K562 (cell line): Measurements from ENCODE around the gene RBM20. TPM values are rescaled to one million over a fixed set of nuclear protein-coding genes. Genes with fewer than 3 reads are reported as not detected.

Experiments used
- ATAC-seq: fragments of 200-7000 bp; cut with Tn5 transposase; 3 replicates; pipeline ENCODE4 v1.9.1; 2020; ENCODE audit warnings: moderate library complexity
- BruUV-seq: library from RNA; stranded (reverse); fragments of 400-500 nt; replicated peaks from 2 replicates; lab custom pipeline; 2021; lab: Mats Ljungman, UMichigan
- CTCF ChIA-PET: fragments of 300-600 bp; formaldehyde crosslinking; extraction: SDS; loops from one replicate; lab custom pipeline; 2021; ENCODE audit warnings: low intra/inter-chr PET ratio; lab: Yijun Ruan, JAX
- POLR2A ChIA-PET: fragments of 300-600, 350-650 bp; sonication (Branson Sonifier 250); formaldehyde crosslinking; extraction: SDS; loops from one replicate; lab custom pipeline; 2021; ENCODE audit warnings: antibody characterized with exemption, inconsistent platforms; lab: Yijun Ruan, JAX
- DNase-seq, 4 experiments: peaks; one replicate each; pipeline versions ENCODE4 v3.0.0 to v3.0.0-alpha.2; 2011 to 2018; ENCODE audit warnings: low spot score in 3 of 4, mixed read lengths in 3 of 4; ENCODE audit errors: extremely low read depth in 1 of 4
- FAIRE-seq: peaks from 2 replicates; lab custom pipeline; 2011; peaks lifted over from hg19 to GRCh38; lab: Jason Lieb, UNC
- H2AFZ ChIP-seq: 2 replicates; pipeline ENCODE4 v1.6.0; 2011; ENCODE audit warnings: low read depth, low read length, control low read depth, inconsistent platforms
- H3K27ac ChIP-seq: fragments of 200-600 bp; 3 replicates; pipeline ENCODE4 v1.8.0; 2011; ENCODE audit warnings: low read depth, mild to moderate bottlenecking, control low read depth, inconsistent platforms, low read length, moderate library complexity, mixed read lengths; ENCODE audit errors: extremely low read depth
- H3K27me3 ChIP-seq, 2 experiments: fragments of 300-600 bp in 1 of 2; 2 replicates in 1 of 2; 3 replicates in 1 of 2; pipeline versions ENCODE4 v1.6.0 to v1.8.0; 2011; ENCODE audit warnings: inconsistent platforms in 2 of 2, low read length in 2 of 2, mild to moderate bottlenecking in 1 of 2, mixed read lengths in 1 of 2, moderate library complexity in 1 of 2; ENCODE audit not compliant: control insufficient read depth in 2 of 2, insufficient read depth in 2 of 2
- H3K36me3 ChIP-seq: fragments of 300-600 bp; 3 replicates; pipeline ENCODE4 v1.8.0; 2011; ENCODE audit warnings: mild to moderate bottlenecking, low read length, inconsistent platforms; ENCODE audit not compliant: control insufficient read depth, insufficient read depth
- H3K4me1 ChIP-seq, 2 experiments: fragments of 200-600 bp in 1 of 2; replicated peaks in 1 of 2; 2 replicates in 1 of 2; 3 replicates in 1 of 2; pipeline versions ENCODE4 v1.5.1 to v1.8.0; 2011; ENCODE audit warnings: inconsistent platforms in 2 of 2, low read length in 2 of 2, mild to moderate bottlenecking in 1 of 2, mixed read lengths in 1 of 2, moderate library complexity in 1 of 2; ENCODE audit not compliant: control insufficient read depth in 2 of 2, insufficient read depth in 2 of 2
- H3K4me2 ChIP-seq: 2 replicates; pipeline ENCODE4 v1.6.1; 2011; ENCODE audit warnings: low read length, control low read depth, inconsistent platforms, mixed read lengths; ENCODE audit not compliant: insufficient read depth
- H3K4me3 ChIP-seq: fragments of 200-600 bp; sonication (generic), shearing (Covaris generic); 2 replicates; pipeline ENCODE4 v1.5.1; 2016; ENCODE audit warnings: control low read depth, inconsistent platforms
- H3K79me2 ChIP-seq: fragments of 200-600 bp; 3 replicates; pipeline ENCODE4 v1.8.0; 2011; ENCODE audit warnings: low read length, inconsistent platforms; ENCODE audit not compliant: control insufficient read depth, insufficient read depth
- H3K9ac ChIP-seq, 2 experiments: 2 replicates each; pipeline versions ENCODE4 v1.6.0 to v1.6.1; 2011; ENCODE audit warnings: low read depth in 2 of 2, low read length in 2 of 2, control low read depth in 1 of 2, inconsistent platforms in 1 of 2, mild to moderate bottlenecking in 1 of 2, mixed read lengths in 1 of 2; ENCODE audit not compliant: insufficient read depth in 1 of 2
- H3K9me1 ChIP-seq: one replicate; pipeline ENCODE4 v1.6.0; 2011; ENCODE audit warnings: inconsistent platforms, mild to moderate bottlenecking, low read length, moderate library complexity; ENCODE audit not compliant: control insufficient read depth, insufficient read depth
- H3K9me3 ChIP-seq: replicated peaks from 2 replicates; pipeline ENCODE4 v1.5.1; 2011; ENCODE audit warnings: low read depth, low read length, inconsistent platforms; ENCODE audit not compliant: control insufficient read depth, insufficient read depth
- H4K20me1 ChIP-seq: replicated peaks from 2 replicates; pipeline ENCODE4 v1.6.1; 2011; ENCODE audit warnings: low read length, inconsistent platforms, mixed read lengths; ENCODE audit not compliant: control insufficient read depth, insufficient read depth
- FOXP1 ChIP-seq: sonication (generic); formaldehyde crosslinking; IDR thresholded peaks from 2 replicates; pipeline ENCODE4 v1.8.0; 2022; ENCODE audit warnings: mild to moderate bottlenecking, missing genetic modification reagents
- GATAD2B ChIP-seq: fragments of 450-650 bp; IDR thresholded peaks from 2 replicates; pipeline ENCODE4 v1.6.1; 2017; ENCODE audit warnings: mild to moderate bottlenecking, borderline replicate concordance
- HDAC1 ChIP-seq, 2 experiments: fragments of 450-650 bp; IDR thresholded peaks; 2 replicates each; pipeline ENCODE4 v1.6.1; 2016 to 2017; ENCODE audit warnings: inconsistent platforms in 1 of 2, mild to moderate bottlenecking in 1 of 2, moderate library complexity in 1 of 2
- KLF16 ChIP-seq: IDR thresholded peaks from 2 replicates; pipeline ENCODE4 v1.6.1; 2016; ENCODE audit warnings: antibody characterized with exemption
- MTA3 ChIP-seq: fragments of 450-650 bp; formaldehyde crosslinking; IDR thresholded peaks from 2 replicates; pipeline ENCODE4 v1.6.1; 2017; ENCODE audit warnings: mild to moderate bottlenecking, borderline replicate concordance
- NFYB ChIP-seq: IDR thresholded peaks from 2 replicates; pipeline ENCODE4 v1.6.1; 2011; ENCODE audit warnings: mild to moderate bottlenecking, moderate library complexity; ENCODE audit not compliant: insufficient read length; ENCODE audit errors: extremely low read depth
- NR4A1 ChIP-seq, 2 experiments: fragments of 250-450 bp in 1 of 2; fragments of 450-650 bp in 1 of 2; sonication (Bioruptor Pico) in 1 of 2; IDR thresholded peaks; 2 replicates each; pipeline versions ENCODE4 v1.4.0 to v1.6.1; 2016 to 2020; ENCODE audit warnings: mild to moderate bottlenecking in 2 of 2, missing compliant biosample characterization in 1 of 2, missing genetic modification characterization in 1 of 2, moderate library complexity in 1 of 2
- SETDB1 ChIP-seq: IDR thresholded peaks from one replicate; pipeline ENCODE4 v1.6.1; 2012; ENCODE audit warnings: low read length, control low read depth, inconsistent platforms
- SMARCA5 ChIP-seq: fragments of 450-650 bp; IDR thresholded peaks from 2 replicates; pipeline ENCODE4 v1.6.1; 2016
- SMARCC2 ChIP-seq: fragments of 450-650 bp; IDR thresholded peaks from 2 replicates; pipeline ENCODE4 v1.6.1; 2017; ENCODE audit warnings: antibody characterized with exemption, moderate library complexity, mild to moderate bottlenecking, low read depth
- SREBF2 ChIP-seq: sonication (generic); formaldehyde crosslinking; IDR thresholded peaks from 2 replicates; pipeline ENCODE4 v1.4.0; 2020; ENCODE audit warnings: mild to moderate bottlenecking, missing genetic modification reagents
- SRSF7 ChIP-seq: fragments of 200-400 bp; formaldehyde crosslinking; optimal IDR thresholded peaks from 2 replicates; pipeline ENCODE3; 2017; ENCODE audit warnings: mild to moderate bottlenecking, low read depth, low read length
- TAF9B ChIP-seq: fragments of 450-650 bp; IDR thresholded peaks from 2 replicates; pipeline ENCODE4 v1.6.1; 2018; ENCODE audit warnings: mild to moderate bottlenecking; ENCODE audit not compliant: partially characterized antibody
- TGIF2 ChIP-seq: sonication (generic); formaldehyde crosslinking; IDR thresholded peaks from 2 replicates; pipeline ENCODE4 v1.8.1; 2022; ENCODE audit warnings: mild to moderate bottlenecking, missing genetic modification reagents, moderate library complexity
- ZNF57 ChIP-seq: fragments of 450-650 bp; formaldehyde crosslinking; IDR thresholded peaks from 2 replicates; pipeline ENCODE4 v1.4.0; 2020; ENCODE audit warnings: mild to moderate bottlenecking, moderate library complexity
- ZNF589 ChIP-seq: fragments of 200-800 bp; sonication (Bioruptor generic); IDR thresholded peaks from 2 replicates; pipeline ENCODE4 v1.6.1; 2016; ENCODE audit warnings: low read depth, missing genetic modification characterization, missing compliant biosample characterization
- ZNF76 ChIP-seq: fragments of 250-450 bp; sonication (Bioruptor Pico); IDR thresholded peaks from 2 replicates; pipeline ENCODE4 v1.4.0; 2020; ENCODE audit warnings: mild to moderate bottlenecking, moderate library complexity, borderline replicate concordance
- WGBS: fragments of 100-300 bp; shearing (Covaris generic); methylation state at CpG from one replicate; pipeline ENCODE4 v1.1.6; 2016; ENCODE audit warnings: low coverage, mixed read lengths; ENCODE audit not compliant: insufficient coverage; ENCODE audit errors: missing lambda C conversion rate; 5-methylcytosine and 5-hydroxymethylcytosine counted together
- in situ Hi-C: fragments of 300-500 bp; cut with MboI; formaldehyde crosslinking; loops from 4 replicates; pipeline ENCODE4 v1.15.0; 2018; ENCODE audit warnings: inconsistent platforms, mixed read lengths
- intact Hi-C: fragments of 100-400 bp; cut with micrococcal nuclease; formaldehyde crosslinking; loops from 2 replicates; pipeline ENCODE4 v1.14.2; 2022
- polyA plus RNA-seq, 8 experiments: library from polyadenylated mRNA; depleted of rRNA in 4 of 8; stranded (reverse) in 5 of 8; unstranded in 3 of 8; fragments of >200 nt; fragmentation: Nextera tagmentation in 2 of 8; fragmentation: Illumina TruSeq in 1 of 8; extraction: Ambion mirVana in 2 of 8; extraction: Trizol in 1 of 8; gene quantifications; 2 replicates each; pipeline versions ENCODE4 v1.2.1 to v1.2.3, GENCODE V29; 2011 to 2014; ENCODE audit warnings: inconsistent platforms in 1 of 8, missing spikeins in 1 of 8
- small RNA-seq: library from RNA; depleted of rRNA; stranded (forward); fragments of <200 nt; gene quantifications from one replicate; pipeline ENCODE3, GENCODE V24; 2014
- total RNA-seq, 7 experiments: library from RNA; depleted of rRNA in 6 of 7; stranded (reverse); fragments of >200 nt in 6 of 7; fragmentation: Illumina TruSeq in 2 of 7; extraction: Trizol in 2 of 7; gene quantifications; 2 replicates each; pipeline versions ENCODE4 v1.2.1 to v1.2.3, GENCODE V29; 2011 to 2021; ENCODE audit warnings: low replicate concordance in 1 of 7

The RBM20 gene
- total and polyA plus RNA-seq, 9 of the 15 experiments (the other 6 are each of a cell fraction or from before 2014, with no cell fraction given), result 0.63 to 5.7 (median 3.2) TPM

DNA sequence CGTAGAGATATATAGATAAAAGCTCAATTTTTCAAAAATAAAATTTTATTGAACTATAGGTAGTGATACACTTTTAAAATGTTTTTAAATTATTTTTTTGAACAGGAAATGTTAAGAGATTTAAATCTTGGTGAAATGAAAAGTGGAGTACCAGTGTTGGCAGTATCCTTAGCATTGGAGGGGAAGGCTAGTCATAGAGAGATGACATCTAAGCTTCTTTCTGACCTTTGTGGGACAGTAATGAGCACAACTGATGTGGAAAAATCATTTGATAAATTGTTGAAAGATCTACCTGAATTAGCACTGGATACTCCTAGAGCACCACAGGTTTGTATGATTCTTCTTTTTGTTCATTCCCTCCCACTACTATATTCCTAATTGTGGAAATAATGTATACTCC, 243.4 kb downstream of the RBM20 start:
- Histone ChIP-seq H3K4me1 (peaks cover 0 to 5% of the 10 kb centered on the region in 2 experiments; a peak in 3 of 5 replicates), H4K20me1 (no peaks in the 10 kb centered on the region), H3K4me2 (no peak overlapping the region), H3K79me2 (no peaks in the 10 kb centered on the region), H3K36me3 (peaks cover 15% of the 10 kb centered on the region), H3K9me3 (no peaks in the 10 kb centered on the region), H3K9me1 (no peaks in the 10 kb centered on the region), H3K27me3 (no peaks in the 10 kb centered on the region), H3K27ac (no peak overlapping the region), H3K4me3 (no peak overlapping the region), H3K9ac (no peak overlapping the region), H2AFZ (no peak overlapping the region)
- in situ Hi-C loops (loop anchor here (25.0 kb wide), 1 partner anchor 275 kb away; no protein-coding TSS in a partner anchor), intact Hi-C loops (no loop called here)
- TF ChIP-seq TGIF2 (CRISPR knock-in tag) (no peak), GATAD2B (no peak), SMARCA5 (no peak), ZNF76 (CRISPR knock-in tag) (no peak), NR4A1 (CRISPR knock-in tag; IDR thresholded peaks at IDR 0.05) (no peak), NR4A1 (tag; IDR thresholded peaks at IDR 0.05) (no peak), KLF16 (no peak), ZNF589 (CRISPR knock-in tag) (no peak), SRSF7 (no peak), ZNF57 (CRISPR knock-in tag) (no peak), SMARCC2 (no peak), HDAC1 (IDR thresholded peaks at IDR 0.05) (no peak), MTA3 (no peak), NFYB (no peak), SETDB1 (no peak), TAF9B (no peak), SREBF2 (CRISPR knock-in tag) (no peak), FOXP1 (CRISPR knock-in tag) (no peak)
- ATAC-seq (no peak), FAIRE-seq (no peak), DNase-seq (no peak)
- CTCF ChIA-PET, result no interaction called here
- POLR2A ChIA-PET, result interaction anchor here (0.7 to 1.8 kb wide), 2 partner anchors 9 to 13 kb away, joined by 3 to 10 read pairs; no protein-coding TSS in a partner anchor
- WGBS, result 75% methylated on average over 1 of the region's 1 CpG
- no TSS peak for BruUV-seq

Small RNA genes within 50 kb of the gene (small RNA-seq; reads per million reads assigned to genes)
- gene RF00019, result not detected
- not detected for gene RN7SKP288
- not detected for gene RNA5SP327

Other genes with a start within 250 kb of the RBM20 start
- gene DUSP5, start 146.4 kb upstream of the RBM20 start, total RNA-seq (2014; rRNA removed), result 1.4 and 2.8 TPM in 2 replicates
- gene DUSP5, start 146.4 kb upstream of the RBM20 start, total RNA-seq (2014; rRNA removed; fragmentation: Illumina TruSeq; extraction: Trizol), result 2.2 and 2.3 TPM in 2 replicates
- 2.0 and 2.4 TPM in 2 replicates for gene DUSP5, start 146.4 kb upstream of the RBM20 start, total RNA-seq (2015; rRNA removed; fragmentation: Illumina TruSeq; extraction: Trizol)
- gene DUSP5, start 146.4 kb upstream of the RBM20 start, total RNA-seq (2021), result 3.4 and 3.5 TPM in 2 replicates
- gene DUSP5, start 146.4 kb upstream of the RBM20 start, polyA plus RNA-seq (2011; rRNA removed), result 2.5 and 3.4 TPM in 2 replicates
- 2.4 TPM in 2 replicates for gene DUSP5, start 146.4 kb upstream of the RBM20 start, polyA plus RNA-seq (2014; fragmentation: Illumina TruSeq; extraction: Trizol)
- gene DUSP5, start 146.4 kb upstream of the RBM20 start, polyA plus RNA-seq (2014; fragmentation: Nextera tagmentation; extraction: Ambion mirVana), result under 1 TPM; 0.49 to 0.71 TPM
- 1.5 and 1.9 TPM in 2 replicates for gene DUSP5, start 146.4 kb upstream of the RBM20 start, polyA plus RNA-seq (2014; rRNA removed)
- 25.7 and 32.0 TPM in 2 replicates for gene SMC3, start 76.6 kb upstream of the RBM20 start, total RNA-seq (2014; rRNA removed)
- gene SMC3, start 76.6 kb upstream of the RBM20 start, total RNA-seq (2014; rRNA removed; fragmentation: Illumina TruSeq; extraction: Trizol), result 60.9 and 72.4 TPM in 2 replicates
- gene SMC3, start 76.6 kb upstream of the RBM20 start, total RNA-seq (2015; rRNA removed; fragmentation: Illumina TruSeq; extraction: Trizol), result 57.2 and 61.5 TPM in 2 replicates
- 35.1 and 42.0 TPM in 2 replicates for gene SMC3, start 76.6 kb upstream of the RBM20 start, total RNA-seq (2021)
- 16.2 and 21.4 TPM in 2 replicates for gene SMC3, start 76.6 kb upstream of the RBM20 start, polyA plus RNA-seq (2011; rRNA removed)
- 52.7 and 62.6 TPM in 2 replicates for gene SMC3, start 76.6 kb upstream of the RBM20 start, polyA plus RNA-seq (2014; fragmentation: Illumina TruSeq; extraction: Trizol)
- gene SMC3, start 76.6 kb upstream of the RBM20 start, polyA plus RNA-seq (2014; fragmentation: Nextera tagmentation; extraction: Ambion mirVana), result 10 to 100 TPM; 21.3 to 24.5 TPM
- 31.6 and 39.3 TPM in 2 replicates for gene SMC3, start 76.6 kb upstream of the RBM20 start, polyA plus RNA-seq (2014; rRNA removed)
- gene PDCD4, start 227.6 kb downstream of the RBM20 start, total RNA-seq (2014; rRNA removed), result 20.2 and 22.5 TPM in 2 replicates
- gene PDCD4, start 227.6 kb downstream of the RBM20 start, total RNA-seq (2014; rRNA removed; fragmentation: Illumina TruSeq; extraction: Trizol), result 33.7 and 44.2 TPM in 2 replicates
- gene PDCD4, start 227.6 kb downstream of the RBM20 start, total RNA-seq (2015; rRNA removed; fragmentation: Illumina TruSeq; extraction: Trizol), result 15.9 and 18.3 TPM in 2 replicates
- gene PDCD4, start 227.6 kb downstream of the RBM20 start, total RNA-seq (2021), result 28.0 and 44.1 TPM in 2 replicates
- 28.1 and 40.2 TPM in 2 replicates for gene PDCD4, start 227.6 kb downstream of the RBM20 start, polyA plus RNA-seq (2011; rRNA removed)
- 38.0 and 38.2 TPM in 2 replicates for gene PDCD4, start 227.6 kb downstream of the RBM20 start, polyA plus RNA-seq (2014; fragmentation: Illumina TruSeq; extraction: Trizol)
- gene PDCD4, start 227.6 kb downstream of the RBM20 start, polyA plus RNA-seq (2014; fragmentation: Nextera tagmentation; extraction: Ambion mirVana), result 10 to 100 TPM; 12.9 to 18.1 TPM
- 34.4 and 36.6 TPM in 2 replicates for gene PDCD4, start 227.6 kb downstream of the RBM20 start, polyA plus RNA-seq (2014; rRNA removed)